Erythroblast (primary cell): ENCODE results near the gene AP4B1.

Experiments
- GATA1 ChIP-seq: IDR thresholded peaks from 2 replicates; pipeline ENCODE4 v1.6.1; 2011; ENCODE audit warnings: low read depth, mild to moderate bottlenecking, control low read depth, low read length, moderate library complexity
- POLR2A ChIP-seq: IDR thresholded peaks from 2 replicates; pipeline ENCODE4 v1.6.1; 2011; ENCODE audit warnings: mild to moderate bottlenecking, low read length

GRCh38 chr1:113938192-113938591 is 33.6 kb upstream of the AP4B1 start:
- TF ChIP-seq POLR2A = no peak
- TF ChIP-seq GATA1 = no peak
